PC-9 (cell line): ENCODE measurements around the gene ZBTB24.

Source experiments
- EZH2 ChIP-seq: fragments of 200-600 bp; sonication (generic); IDR thresholded peaks from 2 replicates; pipeline ENCODE4 v1.8.0; 2017; ENCODE audit warnings: antibody characterized with exemption, low read depth
- TF ChIP-seq, protein P1 (sequence below): fragments of 200-600 bp; sonication (generic); conservative IDR thresholded peaks from 2 replicates; pipeline ENCODE4 v1.6.1; 2017; ENCODE audit warnings: mixed run types, antibody characterized with exemption, mild to moderate bottlenecking, moderate library complexity

DNA sequence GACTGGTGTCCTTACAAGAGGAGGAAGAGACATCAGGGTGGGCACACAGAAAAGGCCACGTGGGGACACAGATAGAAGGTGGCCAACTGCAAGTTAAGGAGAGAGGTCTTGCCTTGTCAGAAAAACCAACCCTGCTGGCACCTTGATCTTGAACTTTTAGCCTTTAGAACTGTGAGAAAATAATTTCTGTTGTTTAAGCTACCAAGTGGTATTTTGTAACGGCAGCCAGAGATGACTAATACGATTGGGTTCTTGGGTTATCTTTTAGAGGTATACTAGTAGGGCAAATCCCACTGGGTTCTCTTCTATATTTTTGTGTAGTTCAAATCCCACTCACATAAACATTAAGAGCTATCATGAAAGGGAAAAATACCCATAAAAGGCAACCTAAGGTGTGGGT is 31.9 kb upstream of the ZBTB24 start:
- TF ChIP-seq, protein P1, sequence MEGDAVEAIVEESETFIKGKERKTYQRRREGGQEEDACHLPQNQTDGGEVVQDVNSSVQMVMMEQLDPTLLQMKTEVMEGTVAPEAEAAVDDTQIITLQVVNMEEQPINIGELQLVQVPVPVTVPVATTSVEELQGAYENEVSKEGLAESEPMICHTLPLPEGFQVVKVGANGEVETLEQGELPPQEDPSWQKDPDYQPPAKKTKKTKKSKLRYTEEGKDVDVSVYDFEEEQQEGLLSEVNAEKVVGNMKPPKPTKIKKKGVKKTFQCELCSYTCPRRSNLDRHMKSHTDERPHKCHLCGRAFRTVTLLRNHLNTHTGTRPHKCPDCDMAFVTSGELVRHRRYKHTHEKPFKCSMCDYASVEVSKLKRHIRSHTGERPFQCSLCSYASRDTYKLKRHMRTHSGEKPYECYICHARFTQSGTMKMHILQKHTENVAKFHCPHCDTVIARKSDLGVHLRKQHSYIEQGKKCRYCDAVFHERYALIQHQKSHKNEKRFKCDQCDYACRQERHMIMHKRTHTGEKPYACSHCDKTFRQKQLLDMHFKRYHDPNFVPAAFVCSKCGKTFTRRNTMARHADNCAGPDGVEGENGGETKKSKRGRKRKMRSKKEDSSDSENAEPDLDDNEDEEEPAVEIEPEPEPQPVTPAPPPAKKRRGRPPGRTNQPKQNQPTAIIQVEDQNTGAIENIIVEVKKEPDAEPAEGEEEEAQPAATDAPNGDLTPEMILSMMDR = no peak
- no peak for TF ChIP-seq EZH2
